ENCODE data around the gene SH3TC1.

Gene SH3TC1

GRCh38 chr4:8179074-8179473 lies 20.0 kb upstream of the SH3TC1 start:
- no peaks in the 10 kb centered on the region for H3K9me2 ChIP-seq (ENCODE audit: low read depth, low read length)
- TF ChIP-seq, protein P1, sequence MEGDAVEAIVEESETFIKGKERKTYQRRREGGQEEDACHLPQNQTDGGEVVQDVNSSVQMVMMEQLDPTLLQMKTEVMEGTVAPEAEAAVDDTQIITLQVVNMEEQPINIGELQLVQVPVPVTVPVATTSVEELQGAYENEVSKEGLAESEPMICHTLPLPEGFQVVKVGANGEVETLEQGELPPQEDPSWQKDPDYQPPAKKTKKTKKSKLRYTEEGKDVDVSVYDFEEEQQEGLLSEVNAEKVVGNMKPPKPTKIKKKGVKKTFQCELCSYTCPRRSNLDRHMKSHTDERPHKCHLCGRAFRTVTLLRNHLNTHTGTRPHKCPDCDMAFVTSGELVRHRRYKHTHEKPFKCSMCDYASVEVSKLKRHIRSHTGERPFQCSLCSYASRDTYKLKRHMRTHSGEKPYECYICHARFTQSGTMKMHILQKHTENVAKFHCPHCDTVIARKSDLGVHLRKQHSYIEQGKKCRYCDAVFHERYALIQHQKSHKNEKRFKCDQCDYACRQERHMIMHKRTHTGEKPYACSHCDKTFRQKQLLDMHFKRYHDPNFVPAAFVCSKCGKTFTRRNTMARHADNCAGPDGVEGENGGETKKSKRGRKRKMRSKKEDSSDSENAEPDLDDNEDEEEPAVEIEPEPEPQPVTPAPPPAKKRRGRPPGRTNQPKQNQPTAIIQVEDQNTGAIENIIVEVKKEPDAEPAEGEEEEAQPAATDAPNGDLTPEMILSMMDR (IDR thresholded peaks at IDR 0.05; ENCODE audit: low read length) = no peak
- TF ChIP-seq EZH2 (IDR thresholded peaks at IDR 0.05; ENCODE audit: borderline replicate concordance, low read length) = no peak
- no peaks in the 10 kb centered on the region for H3K9me3 ChIP-seq (ENCODE audit: low read length)
- H2AFZ ChIP-seq (ENCODE audit: low read length) = no peak overlapping the region
- no peak overlapping the region for H3K4me3 ChIP-seq (ENCODE audit: low read depth, low read length, poor library complexity, severe bottlenecking)
- H3K9ac ChIP-seq (ENCODE audit: low read length) = no peak overlapping the region
- H3K79me2 ChIP-seq (ENCODE audit: insufficient read depth, low read length) = no peaks in the 10 kb centered on the region
- no peaks in the 10 kb centered on the region for H3F3A ChIP-seq (ENCODE audit: insufficient read depth, low read length)
- no peak overlapping the region for H3K27ac ChIP-seq (ENCODE audit: low read depth, low read length, poor library complexity, severe bottlenecking)
- no peaks in the 10 kb centered on the region for H4K20me1 ChIP-seq (ENCODE audit: insufficient read depth, low read length)
- no peak overlapping the region for H3K4me2 ChIP-seq (ENCODE audit: low read length)
- H3K27me3 ChIP-seq (ENCODE audit: insufficient read depth, low read length) = no peaks in the 10 kb centered on the region
- H3K4me1 ChIP-seq (ENCODE audit: insufficient read depth, low read length, severe bottlenecking) = no peaks in the 10 kb centered on the region
- H3K36me3 ChIP-seq (ENCODE audit: insufficient read depth, low read length) = no peaks in the 10 kb centered on the region

DNA sequence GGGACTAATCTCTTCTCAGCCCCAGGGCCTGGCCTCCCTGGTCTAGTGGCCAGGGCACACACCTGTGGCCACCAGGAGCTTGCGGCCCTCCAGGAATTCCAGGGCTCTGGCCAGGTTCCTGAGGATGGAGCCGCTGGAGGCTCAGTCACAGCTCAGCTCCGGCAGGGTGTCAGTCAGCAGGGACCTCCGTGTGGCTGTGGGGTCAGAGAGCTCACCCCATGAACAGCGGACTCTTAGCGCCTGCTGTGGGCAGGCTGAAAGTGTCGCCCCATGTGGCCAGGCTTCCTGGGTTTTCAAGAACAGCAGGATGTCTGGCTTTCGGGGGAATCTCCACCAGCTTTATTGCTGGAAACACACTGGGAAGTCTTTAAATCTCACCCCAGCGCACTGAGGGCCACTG lies 19.3 kb upstream of the SH3TC1 start:
- Histone ChIP-seq H4K20me1 (ENCODE audit: insufficient read depth, low read length) (no peaks in the 10 kb centered on the region), H3K79me2 (ENCODE audit: insufficient read depth, low read length) (no peaks in the 10 kb centered on the region), H3K4me2 (ENCODE audit: low read length) (no peak overlapping the region), H3K27me3 (ENCODE audit: insufficient read depth, low read length) (no peaks in the 10 kb centered on the region), H3K9me2 (ENCODE audit: low read depth, low read length) (no peaks in the 10 kb centered on the region), H3K4me1 (ENCODE audit: insufficient read depth, low read length, severe bottlenecking) (no peaks in the 10 kb centered on the region), H3K36me3 (ENCODE audit: insufficient read depth, low read length) (no peaks in the 10 kb centered on the region), H3K9me3 (ENCODE audit: low read length) (no peaks in the 10 kb centered on the region), H3K27ac (ENCODE audit: low read depth, low read length, poor library complexity, severe bottlenecking) (no peak overlapping the region), H3F3A (ENCODE audit: insufficient read depth, low read length) (no peaks in the 10 kb centered on the region), H2AFZ (ENCODE audit: low read length) (no peak overlapping the region), H3K4me3 (ENCODE audit: low read depth, low read length, poor library complexity, severe bottlenecking) (no peak overlapping the region), H3K9ac (ENCODE audit: low read length) (no peak overlapping the region)
- TF ChIP-seq EZH2 (IDR thresholded peaks at IDR 0.05; ENCODE audit: borderline replicate concordance, low read length) = no peak
- TF ChIP-seq, protein P1 (IDR thresholded peaks at IDR 0.05; ENCODE audit: low read length) = no peak

DNA sequence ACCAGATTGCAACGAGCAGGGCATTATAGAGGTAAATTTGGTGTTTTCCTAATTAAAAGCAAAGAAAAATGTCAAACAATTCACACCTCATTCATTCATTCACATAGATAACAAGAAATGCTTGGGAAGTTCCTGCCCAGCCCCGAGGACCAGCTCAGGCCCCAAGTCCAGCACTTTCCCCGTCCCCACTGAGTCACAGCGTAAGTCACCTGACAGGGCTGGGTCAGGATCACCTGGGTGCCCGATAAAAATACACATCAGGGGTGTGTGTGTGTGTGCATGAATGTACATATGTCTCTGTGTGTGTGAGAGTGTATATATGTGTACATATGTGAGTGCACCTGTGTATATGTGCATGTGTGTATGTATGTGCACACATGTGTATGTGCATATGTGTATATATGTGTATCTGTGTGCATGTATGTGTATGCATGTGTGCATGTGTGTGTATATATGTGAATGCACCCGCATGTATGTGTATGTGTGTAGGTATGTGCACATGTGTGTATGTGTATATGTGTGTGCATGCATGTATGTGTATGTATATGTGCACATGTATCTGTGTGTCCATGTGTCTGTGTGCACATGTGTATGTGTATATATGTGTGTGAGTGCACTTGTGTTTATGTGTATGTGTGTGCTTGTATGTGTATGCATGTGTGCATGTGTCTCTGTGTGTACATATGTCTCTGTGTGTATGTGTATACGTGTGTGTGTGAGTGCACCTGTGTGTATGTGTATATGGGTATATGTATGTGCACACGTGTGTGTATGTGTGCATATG lies 18.6 kb upstream of the SH3TC1 start:
- Histone ChIP-seq H3K4me2 (ENCODE audit: low read length) (no peak overlapping the region), H4K20me1 (ENCODE audit: insufficient read depth, low read length) (no peaks in the 10 kb centered on the region), H3K36me3 (ENCODE audit: insufficient read depth, low read length) (no peaks in the 10 kb centered on the region), H3K9me2 (ENCODE audit: low read depth, low read length) (no peaks in the 10 kb centered on the region), H3K4me1 (ENCODE audit: insufficient read depth, low read length, severe bottlenecking) (no peaks in the 10 kb centered on the region), H3K9me3 (ENCODE audit: low read length) (no peaks in the 10 kb centered on the region), H3K9ac (ENCODE audit: low read length) (no peak overlapping the region), H3K79me2 (ENCODE audit: insufficient read depth, low read length) (no peaks in the 10 kb centered on the region), H2AFZ (ENCODE audit: low read length) (no peak overlapping the region), H3K27ac (ENCODE audit: low read depth, low read length, poor library complexity, severe bottlenecking) (no peak overlapping the region), H3K27me3 (ENCODE audit: insufficient read depth, low read length) (no peaks in the 10 kb centered on the region), H3F3A (ENCODE audit: insufficient read depth, low read length) (no peaks in the 10 kb centered on the region), H3K4me3 (ENCODE audit: low read depth, low read length, poor library complexity, severe bottlenecking) (no peak overlapping the region)
- TF ChIP-seq, protein P1 (IDR thresholded peaks at IDR 0.05; ENCODE audit: low read length) = no peak
- TF ChIP-seq EZH2 (IDR thresholded peaks at IDR 0.05; ENCODE audit: borderline replicate concordance, low read length) = no peak
